HL-60 (cell line): ENCODE measurements around the gene PRR18.

Experiments
- DNase-seq, 2 experiments: peaks; one replicate each; pipeline ENCODE4 v3.0.0-alpha.2; 2010 to 2020; ENCODE audit warnings: low read depth in 1 of 2, low spot score in 1 of 2
- H3K27ac ChIP-seq: fragments of 250-450 bp; sonication (Bioruptor Pico); replicated peaks from 2 replicates; pipeline ENCODE4 v1.5.1; 2020; ENCODE audit warnings: mild to moderate bottlenecking, moderate library complexity
- H3K27me3 ChIP-seq: fragments of 250-450 bp; sonication (Bioruptor Pico); 2 replicates; pipeline ENCODE4 v1.5.1; 2021; ENCODE audit warnings: mild to moderate bottlenecking, moderate library complexity; ENCODE audit not compliant: insufficient read depth, poor library complexity, severe bottlenecking
- H3K4me3 ChIP-seq: replicated peaks from 2 replicates; pipeline ENCODE4 v1.5.1; 2011; ENCODE audit warnings: mild to moderate bottlenecking, control low read depth, low read length; ENCODE audit not compliant: insufficient read depth
- GABPA ChIP-seq: IDR thresholded peaks from 2 replicates; pipeline ENCODE4 v1.6.1; 2012; ENCODE audit warnings: low read depth
- POLR2AphosphoS5 ChIP-seq: IDR thresholded peaks from 2 replicates; pipeline ENCODE4 v1.6.1; 2012; ENCODE audit warnings: low read depth
- SPI1 ChIP-seq: IDR thresholded peaks from 2 replicates; pipeline ENCODE4 v1.6.1; 2012; ENCODE audit warnings: low read depth, mild to moderate bottlenecking, borderline replicate concordance
- TF ChIP-seq, protein P1 (sequence below): IDR thresholded peaks from one replicate; pipeline ENCODE4 v1.5.1; 2011; ENCODE audit warnings: low read length, control low read depth, inconsistent platforms; ENCODE audit not compliant: insufficient read depth
- TF ChIP-seq, protein P2 (sequence below): IDR thresholded peaks from 2 replicates; pipeline ENCODE4 v1.6.1; 2012; ENCODE audit warnings: low read depth; ENCODE audit not compliant: insufficient replicate concordance

The PRR18 gene

GRCh38 chr6:166269301-166270039 lies 38.7 kb downstream of the PRR18 start:
- TF ChIP-seq GABPA: no peak
- TF ChIP-seq, protein P1, sequence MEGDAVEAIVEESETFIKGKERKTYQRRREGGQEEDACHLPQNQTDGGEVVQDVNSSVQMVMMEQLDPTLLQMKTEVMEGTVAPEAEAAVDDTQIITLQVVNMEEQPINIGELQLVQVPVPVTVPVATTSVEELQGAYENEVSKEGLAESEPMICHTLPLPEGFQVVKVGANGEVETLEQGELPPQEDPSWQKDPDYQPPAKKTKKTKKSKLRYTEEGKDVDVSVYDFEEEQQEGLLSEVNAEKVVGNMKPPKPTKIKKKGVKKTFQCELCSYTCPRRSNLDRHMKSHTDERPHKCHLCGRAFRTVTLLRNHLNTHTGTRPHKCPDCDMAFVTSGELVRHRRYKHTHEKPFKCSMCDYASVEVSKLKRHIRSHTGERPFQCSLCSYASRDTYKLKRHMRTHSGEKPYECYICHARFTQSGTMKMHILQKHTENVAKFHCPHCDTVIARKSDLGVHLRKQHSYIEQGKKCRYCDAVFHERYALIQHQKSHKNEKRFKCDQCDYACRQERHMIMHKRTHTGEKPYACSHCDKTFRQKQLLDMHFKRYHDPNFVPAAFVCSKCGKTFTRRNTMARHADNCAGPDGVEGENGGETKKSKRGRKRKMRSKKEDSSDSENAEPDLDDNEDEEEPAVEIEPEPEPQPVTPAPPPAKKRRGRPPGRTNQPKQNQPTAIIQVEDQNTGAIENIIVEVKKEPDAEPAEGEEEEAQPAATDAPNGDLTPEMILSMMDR: no peak
- no peak for TF ChIP-seq POLR2AphosphoS5
- TF ChIP-seq SPI1: no peak
- Histone ChIP-seq H3K27me3 (no peaks in the 10 kb centered on the region), H3K27ac (no peak overlapping the region), H3K4me3 (no peak overlapping the region)
- no peak for DNase-seq

GRCh38 chr6:166268431-166268830 lies 39.8 kb downstream of the PRR18 start:
- H3K4me3 ChIP-seq: no peak overlapping the region
- TF ChIP-seq, protein P1: no peak
- TF ChIP-seq GABPA (no peak), SPI1 (no peak), POLR2AphosphoS5 (no peak)
- TF ChIP-seq, protein P2, sequence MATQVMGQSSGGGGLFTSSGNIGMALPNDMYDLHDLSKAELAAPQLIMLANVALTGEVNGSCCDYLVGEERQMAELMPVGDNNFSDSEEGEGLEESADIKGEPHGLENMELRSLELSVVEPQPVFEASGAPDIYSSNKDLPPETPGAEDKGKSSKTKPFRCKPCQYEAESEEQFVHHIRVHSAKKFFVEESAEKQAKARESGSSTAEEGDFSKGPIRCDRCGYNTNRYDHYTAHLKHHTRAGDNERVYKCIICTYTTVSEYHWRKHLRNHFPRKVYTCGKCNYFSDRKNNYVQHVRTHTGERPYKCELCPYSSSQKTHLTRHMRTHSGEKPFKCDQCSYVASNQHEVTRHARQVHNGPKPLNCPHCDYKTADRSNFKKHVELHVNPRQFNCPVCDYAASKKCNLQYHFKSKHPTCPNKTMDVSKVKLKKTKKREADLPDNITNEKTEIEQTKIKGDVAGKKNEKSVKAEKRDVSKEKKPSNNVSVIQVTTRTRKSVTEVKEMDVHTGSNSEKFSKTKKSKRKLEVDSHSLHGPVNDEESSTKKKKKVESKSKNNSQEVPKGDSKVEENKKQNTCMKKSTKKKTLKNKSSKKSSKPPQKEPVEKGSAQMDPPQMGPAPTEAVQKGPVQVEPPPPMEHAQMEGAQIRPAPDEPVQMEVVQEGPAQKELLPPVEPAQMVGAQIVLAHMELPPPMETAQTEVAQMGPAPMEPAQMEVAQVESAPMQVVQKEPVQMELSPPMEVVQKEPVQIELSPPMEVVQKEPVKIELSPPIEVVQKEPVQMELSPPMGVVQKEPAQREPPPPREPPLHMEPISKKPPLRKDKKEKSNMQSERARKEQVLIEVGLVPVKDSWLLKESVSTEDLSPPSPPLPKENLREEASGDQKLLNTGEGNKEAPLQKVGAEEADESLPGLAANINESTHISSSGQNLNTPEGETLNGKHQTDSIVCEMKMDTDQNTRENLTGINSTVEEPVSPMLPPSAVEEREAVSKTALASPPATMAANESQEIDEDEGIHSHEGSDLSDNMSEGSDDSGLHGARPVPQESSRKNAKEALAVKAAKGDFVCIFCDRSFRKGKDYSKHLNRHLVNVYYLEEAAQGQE: no peak
- H3K27me3 ChIP-seq: no peaks in the 10 kb centered on the region
- no peak for DNase-seq
- no peak overlapping the region for H3K27ac ChIP-seq

- no peak for DNase-seq
- H3K4me3 ChIP-seq: no peak overlapping the region
- H3K27ac ChIP-seq: no peak overlapping the region
- TF ChIP-seq GABPA (no peak), POLR2AphosphoS5 (no peak), SPI1 (no peak)
- TF ChIP-seq, protein P1: no peak
- TF ChIP-seq, protein P2: no peak
- no peaks in the 10 kb centered on the region for H3K27me3 ChIP-seq
These were observed 40.7 kb downstream of the PRR18 start for GRCh38 chr6:166267526-166267925.

- Histone ChIP-seq H3K27ac (no peak overlapping the region), H3K4me3 (no peak overlapping the region), H3K27me3 (no peaks in the 10 kb centered on the region)
- DNase-seq: no peak
- TF ChIP-seq SPI1 (no peak), POLR2AphosphoS5 (no peak), GABPA (no peak)
- TF ChIP-seq, protein P2: no peak
- TF ChIP-seq, protein P1: no peak
These were observed 41.9 kb downstream of the PRR18 start for GRCh38 chr6:166266336-166266735.
